Subcutaneous adipose tissue (tissue), 4 donors: Measurements from ENCODE around the gene ATXN1. TPM values are rescaled to one million over a fixed set of nuclear protein-coding genes. Genes with fewer than 3 reads are reported as not detected.

Source experiments
- CTCF ChIP-seq: fragments of 450-650 bp; IDR thresholded peaks from one replicate; pipeline ENCODE4 v1.5.1; 2016; ENCODE audit warnings: low read depth, mild to moderate bottlenecking, control low read depth, antibody characterized with exemption, moderate library complexity
- total RNA-seq, 4 donors: library from RNA; depleted of rRNA; stranded (reverse); fragments of >200 nt; gene quantifications; one replicate each; pipeline ENCODE4 v1.1.0, GENCODE V29; 2016

The ATXN1 gene
- total RNA-seq, 4 donors from 2014 or later: 27.1 to 35.6 (median 35.1) TPM

- TF ChIP-seq CTCF: no peak
Observed at GRCh38 chr6:16388488-16388887, 372.8 kb downstream of the ATXN1 start.

GRCh38 chr6:16386057-16386456 is 375.2 kb downstream of the ATXN1 start:
- no peak for TF ChIP-seq CTCF

- no peak for TF ChIP-seq CTCF
Observed at GRCh38 chr6:16383607-16384206, 377.6 kb downstream of the ATXN1 start.

GRCh38 chr6:16380220-16380809 is 380.9 kb downstream of the ATXN1 start:
- no peak for TF ChIP-seq CTCF

GRCh38 chr6:16377470-16377869 is 383.8 kb downstream of the ATXN1 start:
- TF ChIP-seq CTCF: no peak

- no peak for TF ChIP-seq CTCF
Observed at GRCh38 chr6:16375843-16376242, 385.4 kb downstream of the ATXN1 start.

- TF ChIP-seq CTCF: no peak
Observed at GRCh38 chr6:16375206-16375605, 386.1 kb downstream of the ATXN1 start.
